HPDE6-E6E7 (cell line): Measurements from ENCODE around the gene C1QTNF7.
A peak's percentile ranks its signal among the peaks of the same experiment; 100 is the strongest.

Experiments
- DNase-seq: peaks from one replicate; pipeline ENCODE4 v3.0.0; 2011; ENCODE audit warnings: missing footprints; ENCODE audit errors: extremely low spot score

Gene C1QTNF7

GRCh38 chr4:15413623-15414019, 14.2 kb upstream of the C1QTNF7 start:
- DNase-seq = no peak

GRCh38 chr4:15414551-15415091, 13.2 kb upstream of the C1QTNF7 start:
- no peak for DNase-seq

GRCh38 chr4:15416357-15417232, 11.2 kb upstream of the C1QTNF7 start:
- DNase-seq = no peak

- no peak for DNase-seq
These were observed 10.6 kb upstream of the C1QTNF7 start for GRCh38 chr4:15417233-15417660.

GRCh38 chr4:15418956-15419355, 8.9 kb upstream of the C1QTNF7 start:
- no peak for DNase-seq

- no peak for DNase-seq
These were observed 7.2 kb upstream of the C1QTNF7 start for GRCh38 chr4:15420642-15421041.

GRCh38 chr4:15423285-15423711, 4.5 kb upstream of the C1QTNF7 start:
- no peak for DNase-seq

GRCh38 chr4:15425520-15425919, 2.3 kb upstream of the C1QTNF7 start:
- DNase-seq = peak; percentile 79

- DNase-seq = no peak
These were observed 672 bp upstream of the C1QTNF7 start for GRCh38 chr4:15427161-15427560.

GRCh38 chr4:15428611-15429010, 778 bp downstream of the C1QTNF7 start:
- DNase-seq = no peak

- no peak for DNase-seq
These were observed 6.3 kb downstream of the C1QTNF7 start for GRCh38 chr4:15434091-15434490.

- DNase-seq = no peak
These were observed 6.8 kb downstream of the C1QTNF7 start for GRCh38 chr4:15434676-15435075.

GRCh38 chr4:15436513-15436912, 8.7 kb downstream of the C1QTNF7 start:
- DNase-seq = no peak

- DNase-seq = no peak
These were observed 11.2 kb downstream of the C1QTNF7 start for GRCh38 chr4:15438939-15439524.

GRCh38 chr4:15443371-15444160, 15.7 kb downstream of the C1QTNF7 start:
- no peak for DNase-seq

- no peak for DNase-seq
These were observed 16.4 kb downstream of the C1QTNF7 start for GRCh38 chr4:15444276-15444675.

GRCh38 chr4:15444879-15445547, 17.2 kb downstream of the C1QTNF7 start:
- no peak for DNase-seq

GRCh38 chr4:15451181-15451865, 23.5 kb downstream of the C1QTNF7 start:
- no peak for DNase-seq

GRCh38 chr4:15451866-15452765, 24.3 kb downstream of the C1QTNF7 start:
- DNase-seq = peak; percentile 55

GRCh38 chr4:15455290-15455689, 27.5 kb downstream of the C1QTNF7 start:
- DNase-seq = no peak
